BLaER1 (cell line): ENCODE data around the gene DISP3.

Source experiments
- H3K27ac ChIP-seq: shearing (Covaris generic); formaldehyde crosslinking; 2 replicates; pipeline ENCODE4 v1.8.1; 2022
- H3K27me3 ChIP-seq: shearing (Covaris generic); formaldehyde crosslinking; 2 replicates; pipeline ENCODE4 v1.8.1; 2022
- H3K36me3 ChIP-seq: shearing (Covaris generic); formaldehyde crosslinking; 2 replicates; pipeline ENCODE4 v1.8.1; 2022
- H3K4me1 ChIP-seq: shearing (Covaris generic); formaldehyde crosslinking; 2 replicates; pipeline ENCODE4 v1.8.1; 2022
- H3K4me2 ChIP-seq: shearing (Covaris generic); formaldehyde crosslinking; 2 replicates; pipeline ENCODE4 v1.8.1; 2022
- H3K4me3 ChIP-seq: shearing (Covaris generic); formaldehyde crosslinking; 2 replicates; pipeline ENCODE4 v1.8.1; 2022
- H3K9ac ChIP-seq: shearing (Covaris generic); formaldehyde crosslinking; 2 replicates; pipeline ENCODE4 v1.8.1; 2022
- H3K9me3 ChIP-seq: shearing (Covaris generic); formaldehyde crosslinking; 2 replicates; pipeline ENCODE4 v1.8.1; 2022
- H4K20me1 ChIP-seq: shearing (Covaris generic); formaldehyde crosslinking; 2 replicates; pipeline ENCODE4 v1.8.1; 2022
- Cebpa-rat ChIP-seq: shearing (Covaris generic); IDR thresholded peaks from 2 replicates; pipeline ENCODE4 v1.8.1; 2022

DISP3 gene

DNA sequence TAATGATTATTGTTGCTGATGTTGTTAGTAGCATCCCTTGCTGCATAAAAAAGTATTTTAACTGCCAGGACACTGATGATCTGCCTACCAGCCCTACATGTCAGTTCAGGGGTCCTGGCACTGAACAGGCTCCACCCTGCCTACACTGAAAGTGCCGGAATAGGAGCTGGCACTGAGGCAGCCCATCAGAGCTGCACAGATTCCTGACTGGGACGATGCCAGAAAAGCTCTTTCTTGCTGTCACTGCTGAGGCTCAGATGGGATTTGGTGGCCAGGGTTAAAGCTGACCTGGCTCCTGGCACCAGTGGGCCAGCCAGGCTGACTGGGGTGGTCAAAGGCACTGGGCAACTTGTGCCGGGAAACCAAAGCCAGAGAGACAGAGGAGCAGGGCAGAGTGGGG, 6.2 kb upstream of the DISP3 start:
- no peaks in the 10 kb centered on the region for H3K36me3 ChIP-seq
- H3K27ac ChIP-seq = no peak overlapping the region
- H3K9ac ChIP-seq = no peak overlapping the region
- H4K20me1 ChIP-seq = peaks cover 15% of the 10 kb centered on the region; the same call in 1 of the 2 replicates
- peaks cover 9% of the 10 kb centered on the region for H3K4me1 ChIP-seq
- H3K9me3 ChIP-seq = no peaks in the 10 kb centered on the region
- no peak for TF ChIP-seq Cebpa-rat
- no peak overlapping the region for H3K4me2 ChIP-seq
- peaks cover 14% of the 10 kb centered on the region; the same call in 1 of the 2 replicates for H3K27me3 ChIP-seq
- H3K4me3 ChIP-seq = no peak overlapping the region

DNA sequence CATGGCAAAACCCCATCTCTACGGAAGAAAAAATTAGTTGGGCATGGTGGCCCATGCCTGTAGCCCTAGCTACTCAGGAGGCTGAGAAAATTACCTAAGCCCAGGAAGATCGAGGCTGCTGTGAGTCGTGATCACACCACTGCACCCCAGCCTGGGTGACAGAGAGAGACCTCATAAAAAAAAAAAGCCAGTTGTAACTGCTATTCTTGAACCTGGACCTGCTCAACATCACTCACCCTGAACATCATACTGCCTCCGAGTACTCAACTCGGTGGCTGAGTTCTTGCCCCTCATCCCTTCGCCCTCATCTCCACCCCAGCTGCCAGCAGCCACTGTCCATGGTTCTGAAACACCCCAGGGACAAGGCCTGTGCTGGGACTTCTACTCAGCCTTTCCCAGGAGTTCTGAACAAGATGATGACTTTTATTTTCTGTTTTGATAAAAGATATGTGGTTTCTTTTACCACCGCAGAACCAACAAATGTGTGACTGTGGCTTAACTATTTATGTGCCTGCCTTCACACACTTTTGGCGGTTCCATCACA, 5.4 kb upstream of the DISP3 start:
- TF ChIP-seq Cebpa-rat = no peak
- Histone ChIP-seq H3K36me3 (no peaks in the 10 kb centered on the region), H3K27me3 (peaks cover 17% of the 10 kb centered on the region; the same call in 1 of the 2 replicates), H4K20me1 (peaks cover 15% of the 10 kb centered on the region; the same call in 1 of the 2 replicates), H3K9ac (no peak overlapping the region), H3K9me3 (no peaks in the 10 kb centered on the region), H3K4me2 (no peak overlapping the region), H3K27ac (no peak overlapping the region), H3K4me1 (peaks cover 15% of the 10 kb centered on the region), H3K4me3 (no peak overlapping the region)

DNA sequence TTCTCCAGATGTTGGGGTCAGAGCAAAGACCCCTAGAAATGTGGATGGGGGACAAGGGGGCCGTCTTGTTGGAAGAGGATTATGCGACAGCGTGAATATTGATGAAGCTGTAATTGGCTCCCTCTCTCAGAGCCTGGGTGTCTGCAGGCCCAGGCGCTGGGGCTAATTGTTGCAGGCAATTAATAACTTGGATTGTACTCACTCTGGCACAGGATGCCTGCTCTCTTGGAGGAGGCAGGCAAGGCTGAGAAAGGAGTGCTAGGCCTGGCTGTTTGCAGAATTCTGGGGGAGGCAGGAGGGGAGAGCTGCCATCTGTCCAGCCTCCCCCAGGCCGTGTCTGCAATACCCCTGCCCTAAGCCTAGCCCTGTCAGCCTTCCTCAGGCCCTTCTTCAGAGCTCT, 4.1 kb upstream of the DISP3 start:
- Histone ChIP-seq H3K27ac (no peak overlapping the region), H3K36me3 (no peaks in the 10 kb centered on the region), H3K27me3 (peaks cover 17% of the 10 kb centered on the region; the same call in 1 of the 2 replicates), H3K9me3 (no peaks in the 10 kb centered on the region), H3K4me1 (peaks cover 22% of the 10 kb centered on the region), H3K4me3 (no peak overlapping the region), H3K9ac (no peak overlapping the region), H3K4me2 (no peak overlapping the region), H4K20me1 (peaks cover 15% of the 10 kb centered on the region; the same call in 1 of the 2 replicates)
- TF ChIP-seq Cebpa-rat = no peak

DNA sequence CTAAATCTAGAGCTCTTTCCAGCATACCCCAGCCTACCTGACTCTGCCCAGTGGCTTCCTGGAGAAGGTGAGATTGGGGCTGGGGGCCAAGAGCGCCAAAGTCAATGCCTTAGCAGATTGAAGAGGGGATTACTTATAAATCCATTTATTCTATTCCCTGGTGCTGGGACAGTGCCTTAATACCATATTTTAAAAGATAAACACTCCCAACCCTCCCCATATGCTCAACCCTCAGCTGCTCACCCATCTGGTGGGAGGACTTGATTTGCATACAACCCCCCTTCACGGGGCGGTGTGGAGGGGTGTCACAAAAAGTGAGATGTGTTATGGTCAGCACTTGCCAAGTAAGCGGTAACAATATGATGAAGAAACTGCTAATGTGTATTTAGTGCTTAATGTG, 3.2 kb upstream of the DISP3 start:
- Histone ChIP-seq H3K27ac (no peak overlapping the region), H3K36me3 (no peaks in the 10 kb centered on the region), H3K4me1 (peaks cover 21% of the 10 kb centered on the region), H3K9ac (no peak overlapping the region), H3K27me3 (peaks cover 20% of the 10 kb centered on the region; the same call in 1 of the 2 replicates), H3K4me3 (no peak overlapping the region), H4K20me1 (peaks cover 24% of the 10 kb centered on the region; the same call in 1 of the 2 replicates), H3K9me3 (no peaks in the 10 kb centered on the region), H3K4me2 (no peak overlapping the region)
- no peak for TF ChIP-seq Cebpa-rat

DNA sequence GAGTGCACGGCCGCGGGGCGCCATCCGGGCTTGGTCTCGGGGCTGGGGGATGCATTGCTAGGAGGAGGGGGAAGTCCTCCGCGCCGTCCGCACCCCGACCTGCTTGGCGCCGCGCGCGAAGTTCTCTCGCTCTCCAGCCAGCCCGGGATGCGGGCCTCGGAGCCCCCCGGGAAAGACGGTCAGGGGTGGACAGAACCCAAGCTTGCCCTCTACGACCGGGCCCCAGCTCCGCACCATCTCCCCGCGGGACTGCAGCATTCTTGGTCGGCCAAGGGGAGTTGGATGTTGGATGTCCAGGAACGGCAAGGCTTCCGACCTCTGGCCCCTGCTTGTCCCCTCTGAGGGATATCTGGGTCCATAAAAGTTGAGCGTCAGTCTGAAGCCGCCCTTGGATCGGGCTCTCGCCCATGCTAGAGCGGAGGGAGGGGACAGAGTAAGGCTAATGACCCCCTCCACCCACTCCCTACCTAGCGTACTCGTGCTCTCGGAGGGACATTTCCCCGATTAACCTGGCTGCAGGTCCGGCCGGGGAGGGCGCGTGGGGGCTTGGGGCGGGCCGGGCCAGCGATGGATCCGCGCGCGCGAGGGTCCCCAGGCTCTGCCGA, 522 bp downstream of the DISP3 start:
- TF ChIP-seq Cebpa-rat = no peak
- Histone ChIP-seq H3K27me3 (peaks cover 33% of the 10 kb centered on the region; the same call in 1 of the 2 replicates), H3K27ac (peak overlapping the region; percentile 100), H3K9me3 (no peaks in the 10 kb centered on the region), H3K4me1 (peaks cover 25% of the 10 kb centered on the region), H3K4me2 (peak overlapping the region; percentile 99), H3K4me3 (peak overlapping the region; percentile 80), H3K9ac (peak overlapping the region; percentile 99), H3K36me3 (no peaks in the 10 kb centered on the region), H4K20me1 (peaks cover 52% of the 10 kb centered on the region)

DNA sequence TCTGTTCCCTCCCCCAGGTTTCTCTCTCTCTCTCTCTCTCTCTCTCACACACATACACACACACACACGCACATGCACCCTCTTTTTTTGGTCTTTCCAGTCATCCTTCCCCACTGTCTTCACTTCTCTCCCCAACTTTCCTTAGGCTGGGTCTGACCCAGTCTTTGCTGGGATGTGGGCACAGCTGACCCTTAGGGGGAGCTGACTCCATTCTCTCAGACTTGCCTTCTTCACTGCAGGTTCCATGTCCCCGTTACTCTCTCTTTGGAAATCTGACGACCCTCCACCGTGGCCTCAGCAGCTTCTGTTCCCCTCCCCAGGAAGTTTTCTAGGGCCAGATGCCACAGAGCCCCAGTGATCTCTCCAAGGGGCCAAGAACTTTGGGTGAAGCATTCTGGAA, 2.1 kb downstream of the DISP3 start:
- peaks cover 56% of the 10 kb centered on the region for H4K20me1 ChIP-seq
- no peak overlapping the region for H3K4me2 ChIP-seq
- no peaks in the 10 kb centered on the region for H3K9me3 ChIP-seq
- H3K27ac ChIP-seq = no peak overlapping the region
- H3K36me3 ChIP-seq = no peaks in the 10 kb centered on the region
- no peak overlapping the region for H3K4me3 ChIP-seq
- peaks cover 37% of the 10 kb centered on the region for H3K4me1 ChIP-seq
- TF ChIP-seq Cebpa-rat = no peak
- H3K9ac ChIP-seq = no peak overlapping the region
- peaks cover 33% of the 10 kb centered on the region; the same call in 1 of the 2 replicates for H3K27me3 ChIP-seq

DNA sequence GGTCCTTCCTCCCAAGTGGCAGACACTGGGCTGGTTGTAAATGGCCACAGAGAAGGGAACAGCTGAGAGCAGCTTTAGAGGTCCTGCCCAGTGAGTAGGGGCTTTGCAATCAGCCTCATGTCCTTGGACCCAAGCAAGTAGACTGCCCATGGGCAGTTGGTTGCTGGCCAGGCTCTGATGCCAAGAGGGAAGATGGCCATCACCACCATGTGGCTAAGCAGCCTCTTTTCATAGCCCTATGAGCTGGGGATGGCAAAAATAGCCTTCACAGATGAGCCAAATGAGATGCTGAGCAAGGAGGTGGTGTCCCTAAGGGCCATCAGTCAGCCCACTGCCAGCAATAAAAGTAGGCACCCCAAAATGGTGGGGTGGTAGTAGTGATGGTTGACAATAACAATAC, 3.2 kb downstream of the DISP3 start:
- Histone ChIP-seq H4K20me1 (peaks cover 58% of the 10 kb centered on the region), H3K36me3 (no peaks in the 10 kb centered on the region), H3K4me1 (peaks cover 37% of the 10 kb centered on the region), H3K4me3 (no peak overlapping the region), H3K4me2 (no peak overlapping the region), H3K9ac (no peak overlapping the region), H3K9me3 (no peaks in the 10 kb centered on the region), H3K27me3 (peaks cover 23% of the 10 kb centered on the region; the same call in 1 of the 2 replicates), H3K27ac (no peak overlapping the region)
- TF ChIP-seq Cebpa-rat = no peak

DNA sequence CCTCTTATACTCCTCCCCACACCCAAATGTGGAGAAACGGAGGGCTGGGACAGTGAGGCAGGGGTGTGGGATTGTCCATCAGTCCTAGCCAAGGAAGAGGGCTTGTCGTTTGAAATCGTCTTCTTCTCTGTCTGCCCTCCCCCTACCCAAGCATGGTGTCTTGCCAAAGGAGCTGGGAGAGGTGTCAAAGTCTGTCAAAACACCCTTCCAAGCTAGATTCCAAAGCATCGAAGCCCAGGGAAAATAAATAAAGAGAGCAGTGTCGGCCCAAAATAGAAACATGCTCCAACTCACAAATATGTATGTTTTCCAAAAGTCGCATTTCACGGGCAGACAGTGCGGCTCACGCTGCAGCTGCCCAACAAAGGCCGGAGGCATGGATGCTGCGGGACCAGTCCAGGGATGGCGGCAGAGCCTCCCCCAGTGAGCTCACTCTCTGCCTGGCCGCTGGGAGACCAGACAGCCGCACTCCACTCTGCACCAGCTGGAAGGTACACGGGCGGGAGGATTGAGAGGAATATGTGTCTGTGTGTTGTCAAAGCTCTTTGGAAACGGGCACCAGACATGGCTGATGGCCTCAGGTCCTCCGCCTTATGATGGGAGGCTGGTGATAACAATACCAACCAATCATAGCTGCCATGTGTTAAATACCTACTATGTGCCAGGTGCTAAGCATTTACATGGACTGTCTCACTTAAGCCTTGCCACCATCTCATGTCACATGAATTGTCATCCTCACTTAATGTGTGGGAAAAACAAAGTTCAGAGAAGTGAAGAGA, 3.9 kb downstream of the DISP3 start:
- Histone ChIP-seq H3K27ac (no peak overlapping the region), H4K20me1 (peaks cover 65% of the 10 kb centered on the region)

DNA sequence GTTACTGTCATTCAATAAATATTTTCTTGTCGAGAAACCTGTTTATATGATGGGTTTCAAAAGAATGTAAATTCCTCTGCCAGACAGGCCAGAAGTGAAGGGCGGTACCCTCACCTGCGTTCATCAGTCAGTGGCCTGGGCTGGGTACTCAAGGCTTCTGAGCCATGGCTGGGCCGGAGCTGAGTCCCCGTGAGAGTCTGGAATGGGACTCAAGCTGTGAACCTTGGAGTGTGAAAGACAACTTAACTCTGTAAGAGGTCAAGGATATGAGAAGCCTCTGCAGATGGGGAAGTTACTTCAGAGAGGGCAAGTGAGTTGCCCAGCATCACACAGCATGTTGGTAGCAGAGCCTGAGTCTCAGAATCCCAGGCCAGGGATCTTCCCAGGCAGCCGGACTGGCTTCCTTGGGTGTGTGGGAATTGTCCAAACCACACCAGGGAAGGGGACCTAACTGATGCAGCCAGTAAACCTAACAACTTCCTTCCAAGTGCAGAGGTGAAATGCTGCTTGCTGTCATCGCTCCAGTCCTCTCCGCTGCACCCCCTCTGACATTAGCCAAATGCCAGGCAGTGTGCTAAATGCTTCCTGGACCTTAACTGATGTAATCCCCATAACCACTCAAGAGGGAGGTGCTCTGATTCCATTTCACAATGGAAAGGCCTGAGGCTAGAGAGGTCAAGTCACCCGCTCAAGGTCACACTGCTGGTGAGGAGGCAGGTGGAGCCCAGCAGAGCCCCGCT, 4.8 kb downstream of the DISP3 start:
- Histone ChIP-seq H3K9me3 (no peaks in the 10 kb centered on the region), H3K36me3 (no peaks in the 10 kb centered on the region), H3K27me3 (peaks cover 17% of the 10 kb centered on the region; the same call in 1 of the 2 replicates), H3K4me1 (peaks cover 31% of the 10 kb centered on the region), H3K4me2 (peak overlapping the region; percentile 43), H3K27ac (no peak overlapping the region), H3K9ac (no peak overlapping the region), H3K4me3 (no peak overlapping the region), H4K20me1 (peaks cover 74% of the 10 kb centered on the region)
- TF ChIP-seq Cebpa-rat = no peak

More for the DNA sequence above, 3.9 kb downstream of the DISP3 start:
- peaks cover 37% of the 10 kb centered on the region for H3K4me1 ChIP-seq
- peaks cover 17% of the 10 kb centered on the region; the same call in 1 of the 2 replicates for H3K27me3 ChIP-seq
- H3K4me2 ChIP-seq = no peak overlapping the region
- TF ChIP-seq Cebpa-rat = no peak
- H3K4me3 ChIP-seq = no peak overlapping the region
- no peak overlapping the region for H3K9ac ChIP-seq
- no peaks in the 10 kb centered on the region for H3K9me3 ChIP-seq
- H3K36me3 ChIP-seq = no peaks in the 10 kb centered on the region
